Lower leg skin (tissue), 4 donors: Measurements from ENCODE around the gene SLBP. TPM values are rescaled to one million over a fixed set of nuclear protein-coding genes. Genes with fewer than 3 reads are reported as not detected.

Experiments used
- DNase-seq, 2 donors: peaks; one replicate each; pipeline ENCODE4 v3.0.0-alpha.2; 2019; ENCODE audit warnings: low spot score in 2 of 2
- H3K4me3 ChIP-seq: fragments of 200-600 bp; sonication (generic); 2 replicates; pipeline ENCODE4 v1.5.1; 2017; ENCODE audit warnings: mild to moderate bottlenecking, low read depth; ENCODE audit not compliant: poor library complexity, severe bottlenecking
- POLR2A ChIP-seq, 2 donors: fragments of 450-650 bp; IDR thresholded peaks; one replicate each; pipeline ENCODE4 v1.6.1; 2016 to 2017; ENCODE audit warnings: antibody characterized with exemption in 2 of 2, mild to moderate bottlenecking in 1 of 2, moderate library complexity in 1 of 2
- WGBS, 2 donors: methylation state at CpG; one replicate each; pipeline ENCODE4 v1.1.5; 2018; 5-methylcytosine and 5-hydroxymethylcytosine counted together
- intact Hi-C: fragments of 100-400 bp; cut with DNase I; formaldehyde crosslinking; loops from one replicate; pipeline ENCODE4 v1.15.0; 2023; ENCODE audit warnings: low total_unique reads
- total RNA-seq, 4 donors: library from RNA; depleted of rRNA; stranded (reverse); fragments of >200 nt; gene quantifications; one replicate each; pipeline ENCODE4 v1.1.0, GENCODE V29; 2016
- TF ChIP-seq, protein P1 (sequence below), 3 donors: fragments of 450-650 bp; IDR thresholded peaks; one replicate each; pipeline ENCODE4 v1.5.1; 2016; ENCODE audit warnings: antibody characterized with exemption in 3 of 3, mild to moderate bottlenecking in 3 of 3, moderate library complexity in 2 of 3

Gene SLBP
- total RNA-seq, 4 donors from 2014 or later: 45.8 to 66.9 (median 59.4) TPM

DNA sequence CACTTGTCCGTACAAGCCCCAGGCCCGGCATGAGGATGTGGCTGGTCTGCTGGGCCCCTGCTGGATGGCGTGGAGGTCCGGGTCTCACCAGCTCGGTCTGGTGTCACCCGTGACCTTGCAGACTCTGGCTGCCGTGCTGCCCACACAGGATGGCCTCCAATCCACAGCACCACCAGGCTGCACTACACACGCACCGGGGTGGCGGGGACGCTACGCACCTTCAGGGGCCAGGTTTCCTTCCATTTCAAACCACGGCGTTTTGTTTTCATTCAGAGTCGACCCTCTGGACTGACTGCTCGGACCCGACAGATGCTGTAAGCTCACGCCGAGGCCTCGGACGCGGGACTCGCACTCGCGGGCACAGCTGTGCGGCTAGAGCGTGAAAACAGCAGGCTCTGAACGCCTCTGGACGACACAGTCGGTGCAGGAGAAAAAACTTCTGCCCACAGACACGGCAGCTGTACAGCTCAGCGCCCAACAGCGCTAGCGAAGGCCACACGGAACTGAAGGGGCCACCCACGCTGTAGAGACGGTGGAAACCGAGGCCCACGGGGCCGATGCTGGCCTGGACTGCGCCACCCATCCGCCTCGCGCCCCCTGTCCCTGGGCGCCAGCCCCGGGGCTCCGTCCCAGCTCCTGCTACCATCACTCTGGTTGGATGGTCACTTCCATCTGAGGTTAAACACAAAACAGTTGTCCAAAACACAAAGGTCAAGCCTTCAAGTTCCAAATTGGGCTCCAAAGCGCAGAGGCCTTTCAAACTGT lies 68.0 kb downstream of the SLBP start:
- DNase-seq: no peak
- intact Hi-C loops: no loop called here
- H3K4me3 ChIP-seq: no peak overlapping the region

More for the DNA sequence above, 68.0 kb downstream of the SLBP start:
- TF ChIP-seq POLR2A (IDR thresholded peaks at IDR 0.05): no peak
- TF ChIP-seq, protein P1, sequence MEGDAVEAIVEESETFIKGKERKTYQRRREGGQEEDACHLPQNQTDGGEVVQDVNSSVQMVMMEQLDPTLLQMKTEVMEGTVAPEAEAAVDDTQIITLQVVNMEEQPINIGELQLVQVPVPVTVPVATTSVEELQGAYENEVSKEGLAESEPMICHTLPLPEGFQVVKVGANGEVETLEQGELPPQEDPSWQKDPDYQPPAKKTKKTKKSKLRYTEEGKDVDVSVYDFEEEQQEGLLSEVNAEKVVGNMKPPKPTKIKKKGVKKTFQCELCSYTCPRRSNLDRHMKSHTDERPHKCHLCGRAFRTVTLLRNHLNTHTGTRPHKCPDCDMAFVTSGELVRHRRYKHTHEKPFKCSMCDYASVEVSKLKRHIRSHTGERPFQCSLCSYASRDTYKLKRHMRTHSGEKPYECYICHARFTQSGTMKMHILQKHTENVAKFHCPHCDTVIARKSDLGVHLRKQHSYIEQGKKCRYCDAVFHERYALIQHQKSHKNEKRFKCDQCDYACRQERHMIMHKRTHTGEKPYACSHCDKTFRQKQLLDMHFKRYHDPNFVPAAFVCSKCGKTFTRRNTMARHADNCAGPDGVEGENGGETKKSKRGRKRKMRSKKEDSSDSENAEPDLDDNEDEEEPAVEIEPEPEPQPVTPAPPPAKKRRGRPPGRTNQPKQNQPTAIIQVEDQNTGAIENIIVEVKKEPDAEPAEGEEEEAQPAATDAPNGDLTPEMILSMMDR (IDR thresholded peaks at IDR 0.05): no peak
- WGBS, 2 donors: 94 to 96% methylated on average over 42 to 48 of the region's 48 CpGs

Other genes with a start within 250 kb of the SLBP start
- 1 to 10 TPM; 1.2 to 7.5 (median 3.7) TPM for gene FAM53A, start 28.0 kb downstream of the SLBP start, total RNA-seq
- gene TMEM129, start 9.0 kb upstream of the SLBP start, total RNA-seq: 10 to 100 TPM; 31.0 to 62.0 (median 57.6) TPM
- gene TACC3, start 9.2 kb upstream of the SLBP start, total RNA-seq: 10 to 100 TPM in 1 of 4 donors, 1 to 10 TPM in 3; 6.1 to 10.0 (median 7.9) TPM
- gene FGFR3, start 81.0 kb upstream of the SLBP start, total RNA-seq: 100 to 1,000 TPM; 438 to 805 (median 489) TPM
- gene LETM1, start 143.8 kb upstream of the SLBP start, total RNA-seq: 10 to 100 TPM; 27.2 to 49.9 (median 39.0) TPM
- 10 to 100 TPM; 17.3 to 23.6 (median 19.4) TPM for gene NSD2, start 159.1 kb upstream of the SLBP start, total RNA-seq